Left ventricle myocardium inferior (tissue), 1 donor: ENCODE measurements around the gene HACD3. TPM values are rescaled to one million over a fixed set of nuclear protein-coding genes. Genes with fewer than 3 reads are reported as not detected.
"Not testable (repeated sequence)": the region's sequence is repeated elsewhere in the genome, so short reads cannot be mapped to it uniquely, and the experiment has no call there.

Experiments
- DNase-seq: peaks from one replicate; pipeline ENCODE4 v3.0.0-alpha.2; 2020
- H3K27ac ChIP-seq: fragments of 200-600 bp; replicated peaks from 2 replicates; pipeline ENCODE4 v1.8.0; 2021
- H3K27me3 ChIP-seq: fragments of 200-600 bp; 2 replicates; pipeline ENCODE4 v1.8.0; 2021; ENCODE audit warnings: low read depth
- H3K36me3 ChIP-seq: fragments of 200-600 bp; 2 replicates; pipeline ENCODE4 v1.8.0; 2021
- H3K4me1 ChIP-seq: fragments of 200-600 bp; 2 replicates; pipeline ENCODE4 v1.8.0; 2021
- H3K4me3 ChIP-seq: fragments of 200-600 bp; 2 replicates; pipeline ENCODE4 v1.8.0; 2021; ENCODE audit warnings: mild to moderate bottlenecking, moderate library complexity
- H3K9me3 ChIP-seq: fragments of 200-600 bp; replicated peaks from 2 replicates; pipeline ENCODE4 v1.8.0; 2021
- intact Hi-C: fragments of 100-400 bp; cut with micrococcal nuclease; formaldehyde crosslinking; loops from one replicate; pipeline ENCODE4 v1.11.0; 2022
- total RNA-seq: library from RNA; stranded (reverse); fragmentation: NEBNext Ultra II Directional; extraction: Animal tissue kit (Norgen Biotek cat#: 25700); gene quantifications from one replicate; pipeline ENCODE4 v1.2.1, GENCODE V29; 2021
- TF ChIP-seq, protein P1 (sequence below): fragments of 200-600 bp; IDR thresholded peaks from 2 replicates; pipeline ENCODE4 v1.8.0; 2021; ENCODE audit warnings: antibody characterized with exemption, mild to moderate bottlenecking, borderline replicate concordance
- donor health status: DM: no; HTN: yes; CAD: no; lungs with severe emphysema.

HACD3 gene
- total RNA-seq, 1 donor from 2014 or later, result 8.9 TPM

DNA sequence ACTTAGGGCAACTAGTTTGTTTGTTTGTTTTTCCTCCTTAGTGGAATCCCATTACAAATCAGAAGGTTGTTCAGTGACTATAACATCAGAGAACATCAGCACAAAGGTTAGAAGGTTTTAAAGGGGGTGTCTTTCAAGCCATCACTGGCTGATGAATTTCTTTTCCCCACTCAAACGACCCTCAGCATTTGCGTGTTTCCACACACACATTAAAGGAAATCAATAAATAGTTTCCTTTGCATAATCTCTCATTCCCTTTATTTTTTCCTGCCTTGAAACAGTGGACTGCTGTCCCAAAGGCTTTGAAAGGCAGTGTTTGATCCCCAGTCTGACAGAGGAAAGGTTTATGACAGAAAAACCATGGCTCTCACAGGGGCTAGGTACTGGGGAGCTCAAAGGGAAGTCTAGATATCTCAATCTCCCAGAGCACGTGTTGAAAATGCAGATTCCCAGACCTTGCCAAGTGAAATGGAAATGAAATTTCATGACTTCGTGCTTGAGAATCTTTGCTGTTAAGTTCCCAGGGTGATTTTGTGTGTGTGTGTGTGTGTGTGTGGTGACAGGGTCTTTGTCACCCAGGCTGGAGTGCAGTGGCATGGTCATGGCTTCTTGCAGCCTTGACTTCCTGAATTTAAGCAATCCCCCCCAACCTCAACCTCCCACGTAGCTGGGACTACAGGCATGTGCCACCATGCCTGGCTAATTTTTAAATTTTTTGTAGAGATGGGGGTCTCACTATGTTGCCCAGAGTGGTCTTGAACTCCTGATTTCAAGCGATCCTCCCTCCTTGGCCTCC, 82.9 kb downstream of the HACD3 start:
- no peaks in the 10 kb centered on the region for H3K36me3 ChIP-seq
- no peak overlapping the region for H3K4me3 ChIP-seq
- TF ChIP-seq, protein P1, sequence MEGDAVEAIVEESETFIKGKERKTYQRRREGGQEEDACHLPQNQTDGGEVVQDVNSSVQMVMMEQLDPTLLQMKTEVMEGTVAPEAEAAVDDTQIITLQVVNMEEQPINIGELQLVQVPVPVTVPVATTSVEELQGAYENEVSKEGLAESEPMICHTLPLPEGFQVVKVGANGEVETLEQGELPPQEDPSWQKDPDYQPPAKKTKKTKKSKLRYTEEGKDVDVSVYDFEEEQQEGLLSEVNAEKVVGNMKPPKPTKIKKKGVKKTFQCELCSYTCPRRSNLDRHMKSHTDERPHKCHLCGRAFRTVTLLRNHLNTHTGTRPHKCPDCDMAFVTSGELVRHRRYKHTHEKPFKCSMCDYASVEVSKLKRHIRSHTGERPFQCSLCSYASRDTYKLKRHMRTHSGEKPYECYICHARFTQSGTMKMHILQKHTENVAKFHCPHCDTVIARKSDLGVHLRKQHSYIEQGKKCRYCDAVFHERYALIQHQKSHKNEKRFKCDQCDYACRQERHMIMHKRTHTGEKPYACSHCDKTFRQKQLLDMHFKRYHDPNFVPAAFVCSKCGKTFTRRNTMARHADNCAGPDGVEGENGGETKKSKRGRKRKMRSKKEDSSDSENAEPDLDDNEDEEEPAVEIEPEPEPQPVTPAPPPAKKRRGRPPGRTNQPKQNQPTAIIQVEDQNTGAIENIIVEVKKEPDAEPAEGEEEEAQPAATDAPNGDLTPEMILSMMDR, result no peak
- H3K27ac ChIP-seq, result no peak overlapping the region
- no peaks in the 10 kb centered on the region for H3K27me3 ChIP-seq
- no peak for DNase-seq
- H3K9me3 ChIP-seq, result no peaks in the 10 kb centered on the region
- intact Hi-C loops, result no loop called here
- H3K4me1 ChIP-seq, result peaks cover 33% of the 10 kb centered on the region

DNA sequence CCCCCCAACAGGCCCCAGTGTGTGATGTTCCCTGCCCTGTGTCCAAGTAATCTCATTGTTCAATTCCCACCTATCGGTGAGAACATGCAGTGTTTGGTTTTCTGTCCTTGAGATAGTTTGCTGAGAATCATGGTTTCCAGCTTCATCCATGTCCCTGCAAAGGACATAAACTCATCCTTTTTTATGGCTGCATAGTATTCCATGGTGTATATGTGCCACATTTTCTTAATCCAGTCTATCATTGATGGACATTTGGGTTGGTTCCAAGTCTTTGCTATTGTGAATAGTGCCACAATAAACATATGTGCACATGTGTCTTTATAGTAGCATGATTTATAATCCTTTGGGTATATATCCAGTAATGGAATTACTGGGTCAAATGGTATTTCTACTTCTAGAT, 85.6 kb downstream of the HACD3 start:
- H3K4me1 ChIP-seq, result peaks cover 15% of the 10 kb centered on the region
- H3K36me3 ChIP-seq, H3K9me3 ChIP-seq, H3K4me3 ChIP-seq, DNase-seq, H3K27me3 ChIP-seq, intact Hi-C loops, H3K27ac ChIP-seq: not testable (repeated sequence)

DNA sequence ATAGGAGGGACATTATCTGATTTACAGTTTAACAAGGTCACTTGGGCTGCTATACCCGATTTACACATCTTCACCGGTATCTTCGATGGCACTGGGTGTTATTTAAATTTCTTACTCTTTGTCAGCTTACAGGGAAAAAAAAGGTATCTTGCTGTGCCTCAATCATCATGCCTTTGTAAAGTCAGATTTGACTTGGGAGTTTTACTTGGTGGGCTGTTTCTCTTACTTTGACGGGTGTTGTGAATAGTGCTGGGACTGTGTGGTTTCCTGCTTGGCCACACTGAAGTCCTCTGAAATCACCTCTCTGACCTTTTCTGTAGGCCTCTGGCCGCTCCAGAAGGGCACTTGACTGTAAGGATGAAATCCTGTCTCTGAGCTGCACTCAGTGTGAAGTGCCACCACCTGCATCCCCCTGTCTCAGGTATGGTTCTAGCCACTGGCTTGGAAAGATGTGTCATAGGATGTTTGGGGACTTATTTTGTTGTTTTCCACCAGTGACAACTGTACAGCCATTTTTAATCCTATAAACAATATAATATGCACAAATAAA, 88.4 kb downstream of the HACD3 start:
- TF ChIP-seq, protein P1, result no peak
- intact Hi-C loops, result no loop called here
- Histone ChIP-seq H3K4me3 (no peak overlapping the region), H3K9me3 (no peaks in the 10 kb centered on the region), H3K27ac (no peak overlapping the region), H3K36me3 (no peaks in the 10 kb centered on the region), H3K4me1 (no peaks in the 10 kb centered on the region), H3K27me3 (no peaks in the 10 kb centered on the region)
- no peak for DNase-seq

DNA sequence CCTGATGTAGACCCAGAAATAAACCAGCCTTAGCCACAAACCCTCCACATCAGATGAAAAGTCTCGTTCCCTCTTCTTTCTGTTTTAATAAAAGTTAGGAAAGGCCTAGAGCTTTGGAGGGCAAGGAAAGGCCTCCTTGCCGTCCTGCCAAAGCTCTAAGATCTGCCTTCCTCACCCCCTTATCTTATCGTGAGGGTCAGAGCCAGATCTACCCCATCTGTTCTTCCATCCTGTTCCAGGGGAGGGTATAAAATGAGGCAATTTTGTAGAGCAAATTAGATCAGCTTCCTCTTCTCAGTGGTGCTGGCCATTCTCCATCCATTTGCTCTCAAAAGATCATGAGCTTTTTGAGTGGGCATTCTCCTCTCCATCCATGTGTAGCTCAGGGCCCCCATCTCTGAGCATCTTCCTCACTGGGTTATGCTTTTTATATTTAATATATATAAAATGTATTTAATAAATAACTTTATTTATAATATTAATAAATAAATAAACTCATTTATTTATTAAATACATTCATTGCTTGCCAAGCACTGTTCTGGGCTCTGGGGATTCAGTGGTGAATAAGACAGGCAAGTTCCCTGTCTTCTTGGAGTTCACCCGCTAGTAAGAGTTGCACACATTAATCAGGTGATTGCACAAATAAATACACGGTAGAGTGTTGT, 89.5 kb downstream of the HACD3 start:
- no peaks in the 10 kb centered on the region for H3K4me1 ChIP-seq
- intact Hi-C loops, result no loop called here
- peaks cover 7% of the 10 kb centered on the region for H3K36me3 ChIP-seq
- H3K9me3 ChIP-seq, result no peaks in the 10 kb centered on the region
- TF ChIP-seq, protein P1, result no peak
- H3K27me3 ChIP-seq, result no peaks in the 10 kb centered on the region
- no peak overlapping the region for H3K27ac ChIP-seq
- no peak overlapping the region for H3K4me3 ChIP-seq
- DNase-seq, result no peak

DNA sequence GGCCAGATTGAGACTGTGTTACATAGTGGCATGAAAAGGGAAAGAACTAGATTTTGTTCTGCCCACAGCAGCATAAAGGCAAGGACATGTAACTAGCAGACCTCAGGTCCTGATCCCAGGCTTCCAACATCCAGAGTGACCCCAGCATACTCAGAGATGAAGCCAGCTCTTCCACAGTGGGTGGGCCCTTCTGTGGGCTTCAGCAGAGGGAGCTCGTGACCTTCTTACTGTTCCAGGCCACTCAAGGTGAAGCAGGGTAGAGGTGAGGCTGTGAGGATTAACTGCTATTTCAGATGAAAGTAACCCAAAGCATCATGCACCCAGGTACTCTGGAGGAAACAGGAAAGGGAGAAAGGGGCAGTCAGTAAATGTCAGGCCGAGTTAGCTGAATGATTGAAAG, 90.6 kb downstream of the HACD3 start:
- Histone ChIP-seq H3K36me3 (peaks cover 16% of the 10 kb centered on the region), H3K27me3 (no peaks in the 10 kb centered on the region), H3K27ac (no peak overlapping the region), H3K4me1 (no peaks in the 10 kb centered on the region), H3K9me3 (no peaks in the 10 kb centered on the region), H3K4me3 (no peak overlapping the region)
- intact Hi-C loops, result no loop called here
- DNase-seq, result no peak
- TF ChIP-seq, protein P1, result no peak

DNA sequence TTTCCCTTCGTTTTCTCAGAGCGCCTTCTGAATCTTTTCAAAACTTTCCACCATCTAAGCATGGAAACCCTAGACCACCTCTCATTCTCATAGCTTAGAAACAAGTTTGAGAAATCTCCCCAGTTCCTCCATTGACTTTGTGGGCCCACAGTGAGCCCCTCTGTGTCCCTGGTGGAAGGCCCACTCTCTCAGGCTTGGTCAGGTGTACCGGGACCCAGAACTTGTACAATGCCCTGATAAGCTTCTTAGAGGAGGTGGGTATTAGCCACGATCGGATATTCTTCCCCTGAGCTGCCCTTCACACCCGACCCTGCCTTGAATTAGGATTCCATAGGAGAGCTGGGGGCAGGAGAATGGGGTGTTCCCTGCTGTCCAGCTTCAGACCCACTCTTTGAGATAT, 91.4 kb downstream of the HACD3 start, which contains the start of gene SLC24A1:
Gene SLC24A1, plus strand, starts transcription at position 301 of the 400 bp plus-strand sequence. CDS start 2,143 bp downstream, outside the sequence.
- H3K9me3 ChIP-seq, result no peaks in the 10 kb centered on the region
- peaks cover 16% of the 10 kb centered on the region for H3K36me3 ChIP-seq
- H3K27me3 ChIP-seq, result no peaks in the 10 kb centered on the region
- no peaks in the 10 kb centered on the region for H3K4me1 ChIP-seq
- DNase-seq, result no peak
- intact Hi-C loops, result no loop called here
- no peak within 1 kb of the TSS for H3K27ac ChIP-seq
- TF ChIP-seq, protein P1, result no peak
- no peak within 1 kb of the TSS for H3K4me3 ChIP-seq
